ENCODE data around the gene ZC3H12D.
"Not testable (repeated sequence)": the region's sequence is repeated elsewhere in the genome, so short reads cannot be mapped to it uniquely, and the experiment has no call there.

Gene ZC3H12D

GRCh38 chr6:149484733-149485700, at the start of gene ZC3H12D:
TSS of gene ZC3H12D (minus strand) at chr6:149485014. CDS start at chr6:149474543, 10,471 bp downstream.
- DNase-seq (ENCODE audit: low read depth in 2 of 2) = peak; percentile 58 to 59

- no peak for DNase-seq (ENCODE audit: low read depth in 2 of 2)
These were observed 44.8 kb upstream of the ZC3H12D start for GRCh38 chr6:149529650-149530049.

GRCh38 chr6:149515494-149515893, 30.7 kb upstream of the ZC3H12D start:
- DNase-seq (ENCODE audit: low read depth in 2 of 2) = no peak

- DNase-seq (ENCODE audit: low read depth in 2 of 2) = no peak
These were observed 29.1 kb upstream of the ZC3H12D start for GRCh38 chr6:149513915-149514314.

- no peak for DNase-seq (ENCODE audit: low read depth in 2 of 2)
These were observed 26.1 kb upstream of the ZC3H12D start for GRCh38 chr6:149510793-149511512.

GRCh38 chr6:149508485-149508884, 23.7 kb upstream of the ZC3H12D start:
- DNase-seq (ENCODE audit: low read depth in 2 of 2) = no peak

- DNase-seq (ENCODE audit: low read depth in 2 of 2) = no peak
These were observed 19.1 kb upstream of the ZC3H12D start for GRCh38 chr6:149503872-149504271.

- no peak for DNase-seq (ENCODE audit: low read depth in 2 of 2)
These were observed 18.5 kb upstream of the ZC3H12D start for GRCh38 chr6:149503276-149503675.

GRCh38 chr6:149501768-149502167, 17.0 kb upstream of the ZC3H12D start:
- no peak for DNase-seq (ENCODE audit: low read depth in 2 of 2)

- DNase-seq (ENCODE audit: low read depth in 2 of 2) = no peak
These were observed 16.4 kb upstream of the ZC3H12D start for GRCh38 chr6:149501201-149501600.

- no peak for DNase-seq (ENCODE audit: low read depth in 2 of 2)
These were observed 15.3 kb upstream of the ZC3H12D start for GRCh38 chr6:149500096-149500495.

- DNase-seq (ENCODE audit: low read depth in 2 of 2) = no peak
These were observed 14.3 kb upstream of the ZC3H12D start for GRCh38 chr6:149499066-149499465.

GRCh38 chr6:149497365-149497764, 12.6 kb upstream of the ZC3H12D start:
- no peak for DNase-seq (ENCODE audit: low read depth in 2 of 2)

GRCh38 chr6:149496597-149496996, 11.8 kb upstream of the ZC3H12D start:
- not testable (repeated sequence) for DNase-seq (ENCODE audit: low read depth in 2 of 2)

- not testable (repeated sequence) for DNase-seq (ENCODE audit: low read depth in 2 of 2)
These were observed 10.7 kb upstream of the ZC3H12D start for GRCh38 chr6:149495349-149496016.

- not testable (repeated sequence) for DNase-seq (ENCODE audit: low read depth in 2 of 2)
These were observed 10.0 kb upstream of the ZC3H12D start for GRCh38 chr6:149494810-149495209.

GRCh38 chr6:149493761-149494320, 9.0 kb upstream of the ZC3H12D start:
- DNase-seq (ENCODE audit: low read depth in 2 of 2) = no peak

GRCh38 chr6:149492798-149493343, 8.1 kb upstream of the ZC3H12D start:
- no peak for DNase-seq (ENCODE audit: low read depth in 2 of 2)

- no peak for DNase-seq (ENCODE audit: low read depth in 2 of 2)
These were observed 5.2 kb upstream of the ZC3H12D start for GRCh38 chr6:149489967-149490366.

GRCh38 chr6:149488815-149489214, 4.0 kb upstream of the ZC3H12D start:
- DNase-seq (ENCODE audit: low read depth in 2 of 2) = no peak

GRCh38 chr6:149487316-149487715, 2.5 kb upstream of the ZC3H12D start:
- no peak for DNase-seq (ENCODE audit: low read depth in 2 of 2)
